Measurements from ENCODE around the gene NOP53. TPM values are rescaled to one million over a fixed set of nuclear protein-coding genes. Genes with fewer than 3 reads are reported as not detected.

Gene NOP53
- total RNA-seq, 1 donor = 55.7 TPM

- Histone ChIP-seq H3K27ac (ENCODE audit: low read depth, low read length) (no peak overlapping the region), H3K4me1 (ENCODE audit: insufficient read depth, low read length) (no peaks in the 10 kb centered on the region), H3K4me2 (ENCODE audit: insufficient read depth, low read length) (no peak overlapping the region), H2AFZ (ENCODE audit: low read length) (no peak overlapping the region), H4K20me1 (ENCODE audit: insufficient read depth, low read length) (peaks cover 3% of the 10 kb centered on the region), H3K36me3 (ENCODE audit: insufficient read depth, low read length) (no peaks in the 10 kb centered on the region), H3K27me3 (ENCODE audit: insufficient read depth, low read length) (no peaks in the 10 kb centered on the region), H3K4me3 (ENCODE audit: insufficient read depth, low read length) (no peak overlapping the region), H3K9me3 (ENCODE audit: low read depth, low read length) (no peaks in the 10 kb centered on the region), H3K79me2 (ENCODE audit: insufficient read depth, low read length) (no peaks in the 10 kb centered on the region)
- no peak for DNase-seq (ENCODE audit: insufficient read length, low spot score, missing footprints)
- TF ChIP-seq, protein P1, sequence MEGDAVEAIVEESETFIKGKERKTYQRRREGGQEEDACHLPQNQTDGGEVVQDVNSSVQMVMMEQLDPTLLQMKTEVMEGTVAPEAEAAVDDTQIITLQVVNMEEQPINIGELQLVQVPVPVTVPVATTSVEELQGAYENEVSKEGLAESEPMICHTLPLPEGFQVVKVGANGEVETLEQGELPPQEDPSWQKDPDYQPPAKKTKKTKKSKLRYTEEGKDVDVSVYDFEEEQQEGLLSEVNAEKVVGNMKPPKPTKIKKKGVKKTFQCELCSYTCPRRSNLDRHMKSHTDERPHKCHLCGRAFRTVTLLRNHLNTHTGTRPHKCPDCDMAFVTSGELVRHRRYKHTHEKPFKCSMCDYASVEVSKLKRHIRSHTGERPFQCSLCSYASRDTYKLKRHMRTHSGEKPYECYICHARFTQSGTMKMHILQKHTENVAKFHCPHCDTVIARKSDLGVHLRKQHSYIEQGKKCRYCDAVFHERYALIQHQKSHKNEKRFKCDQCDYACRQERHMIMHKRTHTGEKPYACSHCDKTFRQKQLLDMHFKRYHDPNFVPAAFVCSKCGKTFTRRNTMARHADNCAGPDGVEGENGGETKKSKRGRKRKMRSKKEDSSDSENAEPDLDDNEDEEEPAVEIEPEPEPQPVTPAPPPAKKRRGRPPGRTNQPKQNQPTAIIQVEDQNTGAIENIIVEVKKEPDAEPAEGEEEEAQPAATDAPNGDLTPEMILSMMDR (IDR thresholded peaks at IDR 0.05; ENCODE audit: extremely low read depth, low read depth, low read length) = no peak
These were observed 20.9 kb downstream of the NOP53 start for GRCh38 chr19:47766359-47766620.

GRCh38 chr19:47766670-47767069, 21.3 kb downstream of the NOP53 start:
- Histone ChIP-seq H3K79me2 (ENCODE audit: insufficient read depth, low read length) (no peaks in the 10 kb centered on the region), H2AFZ (ENCODE audit: low read length) (no peak overlapping the region), H3K9me3 (ENCODE audit: low read depth, low read length) (no peaks in the 10 kb centered on the region), H3K4me2 (ENCODE audit: insufficient read depth, low read length) (no peak overlapping the region), H3K27ac (ENCODE audit: low read depth, low read length) (no peak overlapping the region), H4K20me1 (ENCODE audit: insufficient read depth, low read length) (peaks cover 3% of the 10 kb centered on the region), H3K4me3 (ENCODE audit: insufficient read depth, low read length) (no peak overlapping the region), H3K36me3 (ENCODE audit: insufficient read depth, low read length) (no peaks in the 10 kb centered on the region), H3K4me1 (ENCODE audit: insufficient read depth, low read length) (no peaks in the 10 kb centered on the region), H3K27me3 (ENCODE audit: insufficient read depth, low read length) (no peaks in the 10 kb centered on the region)
- TF ChIP-seq, protein P1 (IDR thresholded peaks at IDR 0.05; ENCODE audit: extremely low read depth, low read depth, low read length) = no peak
- no peak for DNase-seq (ENCODE audit: insufficient read length, low spot score, missing footprints)

DNA sequence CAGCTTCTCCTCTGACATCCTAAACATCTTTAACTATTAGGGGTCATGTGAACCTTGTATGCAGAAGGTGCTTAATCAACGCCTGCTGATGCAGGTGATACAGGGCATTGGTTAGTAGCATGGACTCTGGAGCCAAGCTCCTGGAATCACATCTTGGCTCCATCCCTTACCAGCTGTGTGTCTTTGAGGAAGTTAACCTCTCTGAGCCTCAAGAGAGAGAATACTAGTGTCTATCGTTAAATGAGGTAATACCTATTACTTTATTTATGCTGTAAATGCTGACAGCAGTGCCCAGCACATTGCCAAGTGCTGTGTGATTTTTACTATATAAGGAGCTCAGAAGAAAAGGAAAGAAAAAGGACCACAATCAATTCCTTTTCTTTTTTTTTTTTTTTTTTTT, 22.0 kb downstream of the NOP53 start:
- H4K20me1 ChIP-seq (ENCODE audit: insufficient read depth, low read length) = peaks cover 3% of the 10 kb centered on the region

DNA sequence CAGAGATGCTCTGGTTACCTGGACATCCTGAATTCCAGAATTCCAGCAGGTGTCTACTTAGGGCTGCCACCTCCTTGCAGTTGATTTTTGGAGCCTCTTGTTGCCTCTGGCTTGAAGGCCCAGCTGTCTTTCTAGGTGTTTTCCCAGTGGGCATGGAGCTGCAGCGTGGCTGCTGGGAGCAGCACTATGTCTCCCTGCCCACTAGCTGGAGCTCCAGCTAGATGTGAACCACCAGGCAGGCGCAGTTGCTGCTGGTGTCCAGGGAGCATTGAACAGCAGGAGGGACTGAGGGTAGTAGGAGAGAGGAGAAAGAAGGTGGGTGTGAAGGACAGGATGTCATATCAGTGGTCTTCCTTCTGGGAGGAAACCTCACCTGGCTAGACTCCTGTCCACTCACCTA, 23.3 kb downstream of the NOP53 start:
- TF ChIP-seq, protein P1 (IDR thresholded peaks at IDR 0.05; ENCODE audit: extremely low read depth, low read depth, low read length) = no peak
- no peak overlapping the region for H3K27ac ChIP-seq (ENCODE audit: low read depth, low read length)
- no peak overlapping the region for H3K4me2 ChIP-seq (ENCODE audit: insufficient read depth, low read length)
- no peak for DNase-seq (ENCODE audit: insufficient read length, low spot score, missing footprints)
- no peaks in the 10 kb centered on the region for H3K79me2 ChIP-seq (ENCODE audit: insufficient read depth, low read length)
- no peak overlapping the region for H3K4me3 ChIP-seq (ENCODE audit: insufficient read depth, low read length)
- no peaks in the 10 kb centered on the region for H3K9me3 ChIP-seq (ENCODE audit: low read depth, low read length)
- H4K20me1 ChIP-seq (ENCODE audit: insufficient read depth, low read length) = peaks cover 3% of the 10 kb centered on the region
- H3K4me1 ChIP-seq (ENCODE audit: insufficient read depth, low read length) = no peaks in the 10 kb centered on the region
- H3K36me3 ChIP-seq (ENCODE audit: insufficient read depth, low read length) = no peaks in the 10 kb centered on the region
- H2AFZ ChIP-seq (ENCODE audit: low read length) = no peak overlapping the region
- peaks cover 2% of the 10 kb centered on the region for H3K27me3 ChIP-seq (ENCODE audit: insufficient read depth, low read length)

More for the DNA sequence above, 22.0 kb downstream of the NOP53 start:
- DNase-seq (ENCODE audit: insufficient read length, low spot score, missing footprints) = no peak
- Histone ChIP-seq H3K4me2 (ENCODE audit: insufficient read depth, low read length) (no peak overlapping the region), H3K27ac (ENCODE audit: low read depth, low read length) (no peak overlapping the region), H3K4me1 (ENCODE audit: insufficient read depth, low read length) (no peaks in the 10 kb centered on the region), H3K9me3 (ENCODE audit: low read depth, low read length) (no peaks in the 10 kb centered on the region), H3K79me2 (ENCODE audit: insufficient read depth, low read length) (no peaks in the 10 kb centered on the region), H3K36me3 (ENCODE audit: insufficient read depth, low read length) (no peaks in the 10 kb centered on the region), H3K4me3 (ENCODE audit: insufficient read depth, low read length) (no peak overlapping the region), H2AFZ (ENCODE audit: low read length) (no peak overlapping the region), H3K27me3 (ENCODE audit: insufficient read depth, low read length) (no peaks in the 10 kb centered on the region)
- TF ChIP-seq, protein P1 (IDR thresholded peaks at IDR 0.05; ENCODE audit: extremely low read depth, low read depth, low read length) = no peak

All from osteoblast (primary cell).